Measurements from ENCODE around the gene GALNS. TPM values are rescaled to one million over a fixed set of nuclear protein-coding genes. Genes with fewer than 3 reads are reported as not detected.

Gene GALNS
- total and polyA plus RNA-seq, 4 donors = 6.8 to 20.6 (median 10.8) TPM

GRCh38 chr16:88862968-88863367 is 6.2 kb upstream of the GALNS start (continued):
- TF ChIP-seq CTCF (IDR thresholded peaks at IDR 0.05; ENCODE audit: low read depth, low read length, missing input control) (no peak), FOXA2 (IDR thresholded peaks at IDR 0.05) (no peak), ATF3 (IDR thresholded peaks at IDR 0.05) (no peak)

GRCh38 chr16:88861359-88861758 is 4.6 kb upstream of the GALNS start:
- peaks cover 8 to 39% (median 18%) of the 10 kb centered on the region in 4 donors for H3K36me3 ChIP-seq (ENCODE audit: control insufficient read depth in 4 of 4, insufficient read depth in 3 of 4, low read depth in 1 of 4, low read length in 3 of 4)
- no peaks in the 10 kb centered on the region for H3K9me3 ChIP-seq (ENCODE audit: control insufficient read depth in 4 of 4, low read length in 3 of 4)
- TF ChIP-seq SP1 (IDR thresholded peaks at IDR 0.05) (no peak), ATF3 (IDR thresholded peaks at IDR 0.05) (no peak), FOXA1 (IDR thresholded peaks at IDR 0.05) (no peak), FOXA2 (IDR thresholded peaks at IDR 0.05) (no peak), YY1 (IDR thresholded peaks at IDR 0.05) (no peak), RAD21 (IDR thresholded peaks at IDR 0.05) (no peak), JUND (IDR thresholded peaks at IDR 0.05) (no peak), REST (IDR thresholded peaks at IDR 0.05) (no peak), TAF1 (conservative IDR thresholded peaks at IDR 0.05) (no peak), GABPA (IDR thresholded peaks at IDR 0.05 in 1 of 2, conservative IDR thresholded peaks at IDR 0.05 in 1 of 2) (no peak), ZBTB33 (IDR thresholded peaks at IDR 0.05) (no peak), HNF4A (conservative IDR thresholded peaks at IDR 0.05) (no peak), CTCF (IDR thresholded peaks at IDR 0.05; ENCODE audit: low read depth, low read length, missing input control) (no peak), MAX (IDR thresholded peaks at IDR 0.05) (no peak), NR2F2 (IDR thresholded peaks at IDR 0.05) (no peak), HNF4G (IDR thresholded peaks at IDR 0.05) (no peak), RXRA (IDR thresholded peaks at IDR 0.05) (no peak), EGR1 (IDR thresholded peaks at IDR 0.05; ENCODE audit: low read depth in 2 of 2) (no peak)
- no peaks in the 10 kb centered on the region for H3K27me3 ChIP-seq (ENCODE audit: control insufficient read depth in 4 of 4, insufficient read depth in 4 of 4, low read length in 3 of 4)
- no peak overlapping the region for H3K4me3 ChIP-seq (ENCODE audit: low read depth in 1 of 3, low read length in 3 of 3)
- no peak overlapping the region for H3K9ac ChIP-seq (ENCODE audit: low read depth in 1 of 2, low read length in 2 of 2)
- H3K27ac ChIP-seq (ENCODE audit: low read depth in 1 of 2, low read length in 2 of 2) = no peak overlapping the region
- H3K4me1 ChIP-seq (ENCODE audit: control insufficient read depth in 4 of 4, insufficient read depth in 4 of 4, low read length in 3 of 4) = peaks cover 0 to 15% (median 11%) of the 10 kb centered on the region in 4 donors
- WGBS = 97% methylated on average over 19 of the region's 19 CpGs
- DNase-seq (ENCODE audit: low spot score) = no peak
